ENCODE measurements around the gene CASQ1. TPM values are rescaled to one million over a fixed set of nuclear protein-coding genes. Genes with fewer than 3 reads are reported as not detected.
A peak's percentile ranks its signal among the peaks of the same experiment; 100 is the strongest.

Gene CASQ1
- total and polyA plus RNA-seq, 2 of the 13 experiments (the other 11 are each of a cell fraction or from before 2014, with no cell fraction given): 0.09 to 0.20 TPM

- CTCF ChIA-PET (ENCODE audit: low intra/inter-chr PET ratio, low total read pairs): no interaction called here
Measured at GRCh38 chr1:160158534-160158933, 31.8 kb upstream of the CASQ1 start.

GRCh38 chr1:160159846-160160245 is 30.5 kb upstream of the CASQ1 start:
- Histone ChIP-seq H3K4me2 (ENCODE audit: low read depth, low read length) (no peak overlapping the region), H3K27me3 (ENCODE audit: control insufficient read depth in 1 of 2, insufficient read depth in 2 of 2, low read length in 2 of 2) (no peaks in the 10 kb centered on the region; a peak in 3 of 5 replicates), H2AFZ (ENCODE audit: low read length) (no peak overlapping the region), H3K9ac (ENCODE audit: insufficient read depth, low read depth, low read length) (no peak overlapping the region), H3K27ac (ENCODE audit: extremely low read length, insufficient read depth, low read length) (no peak overlapping the region), H3K79me2 (ENCODE audit: insufficient read depth, low read length) (no peaks in the 10 kb centered on the region), H3K9me3 (ENCODE audit: low read length) (no peaks in the 10 kb centered on the region), H4K20me1 (ENCODE audit: insufficient read depth, low read length) (no peaks in the 10 kb centered on the region), H3K4me1 (ENCODE audit: insufficient read depth, low read length) (peaks cover 42% of the 10 kb centered on the region), H3K36me3 (replicated peaks in 1 of 2; ENCODE audit: control insufficient read depth in 1 of 2, insufficient read depth in 2 of 2, low read length in 2 of 2) (no peaks in the 10 kb centered on the region), H3K4me3 (replicated peaks in 1 of 3; ENCODE audit: insufficient read depth in 1 of 3, low read depth in 2 of 3, low read length in 3 of 3) (no peak overlapping the region)
- BruUV-seq (replicated peaks): no TSS peak
- FAIRE-seq: no peak
- ChIA-PET CTCF (ENCODE audit: low intra/inter-chr PET ratio, low total read pairs) (no interaction called here), POLR2A (no interaction called here)
- in situ Hi-C loops (cut with HindIII; ENCODE audit: extremely low pct_ligation_motif_present, low pct_unique_long_range_greater_than_20kb) (no loop called here), intact Hi-C loops (cut with micrococcal nuclease; ENCODE audit: unreplicated experiment) (no loop called here)
- no peak for ATAC-seq
- 0 out of 2 replicates have a peak, but pooled peaks have one; percentile 8 for TF ChIP-seq NR2F6 (IDR thresholded peaks at IDR 0.05)
- no peak for TF ChIP-seq NR2F6 (CRISPR knock-in tag; IDR thresholded peaks at IDR 0.05)
- no peak for TF ChIP-seq ETS1 (CRISPR knock-in tag; IDR thresholded peaks at IDR 0.05)
- TF ChIP-seq RFX1 (IDR thresholded peaks at IDR 0.05): no peak
- no peak for DNase-seq (ENCODE audit: low spot score)

More at GRCh38 chr1:160158534-160158933, 31.8 kb upstream of the CASQ1 start:
- 15% methylated on average over 4 of the region's 4 CpGs for whole genome bisulfite sequencing (ENCODE audit: low lambda C conversion rate)
- peak; percentile 62; the same call in 1 of the 2 replicates for TF ChIP-seq RAD51 (IDR thresholded peaks at IDR 0.05; ENCODE audit: borderline replicate concordance)
- TF ChIP-seq ZNF281 (CRISPR knock-in tag; IDR thresholded peaks at IDR 0.05; ENCODE audit: borderline replicate concordance): no peak
- ATAC-seq (no peak), DNase-seq (ENCODE audit: low spot score) (no peak), FAIRE-seq (no peak)
- Histone ChIP-seq H3K4me3 (replicated peaks in 1 of 3; ENCODE audit: insufficient read depth in 1 of 3, low read depth in 2 of 3, low read length in 3 of 3) (no peak overlapping the region), H2AFZ (ENCODE audit: low read length) (no peak overlapping the region), H3K27ac (ENCODE audit: extremely low read length, insufficient read depth, low read length) (no peak overlapping the region), H3K4me2 (ENCODE audit: low read depth, low read length) (no peak overlapping the region), H3K4me1 (ENCODE audit: insufficient read depth, low read length) (peaks cover 40% of the 10 kb centered on the region), H3K36me3 (replicated peaks in 1 of 2; ENCODE audit: control insufficient read depth in 1 of 2, insufficient read depth in 2 of 2, low read length in 2 of 2) (no peaks in the 10 kb centered on the region), H4K20me1 (ENCODE audit: insufficient read depth, low read length) (no peaks in the 10 kb centered on the region), H3K9ac (ENCODE audit: insufficient read depth, low read depth, low read length) (no peak overlapping the region), H3K9me3 (ENCODE audit: low read length) (no peaks in the 10 kb centered on the region), H3K27me3 (ENCODE audit: control insufficient read depth in 1 of 2, insufficient read depth in 2 of 2, low read length in 2 of 2) (no peaks in the 10 kb centered on the region; a peak in 3 of 5 replicates), H3K79me2 (ENCODE audit: insufficient read depth, low read length) (no peaks in the 10 kb centered on the region)
- BruUV-seq (replicated peaks): no TSS peak
- in situ Hi-C loops (cut with HindIII; ENCODE audit: extremely low pct_ligation_motif_present, low pct_unique_long_range_greater_than_20kb): no loop called here
- intact Hi-C loops (cut with micrococcal nuclease; ENCODE audit: unreplicated experiment): no loop called here
- POLR2A ChIA-PET: no interaction called here

All from HepG2 (cell line).